Psoas muscle (tissue), 8 donors: ENCODE results near the gene JAKMIP1. TPM values are rescaled to one million over a fixed set of nuclear protein-coding genes. Genes with fewer than 3 reads are reported as not detected.

Source experiments
- ATAC-seq, 4 donors: fragments of 200-7000 bp; cut with Tn5 transposase; one replicate each; pipeline ENCODE4 v1.9.1; 2020; ENCODE audit warnings: moderate library complexity in 3 of 4, mild to moderate bottlenecking in 2 of 4
- DNase-seq, 2 donors: peaks; one replicate each; pipeline ENCODE4 v3.0.0-alpha.2; 2020
- H3K27ac ChIP-seq: fragments of 200-600 bp; one replicate; pipeline ENCODE4 v1.8.0; 2022
- H3K27me3 ChIP-seq, 3 donors: fragments of 200-600 bp in 1 of 3; one replicate each; pipeline versions ENCODE4 v1.6.1 to v1.8.0; 2013 to 2022; ENCODE audit warnings: low read length in 2 of 3, mild to moderate bottlenecking in 2 of 3, moderate library complexity in 1 of 3; ENCODE audit not compliant: insufficient read depth in 3 of 3
- H3K36me3 ChIP-seq, 2 donors: fragments of 200-600 bp in 1 of 2; one replicate each; pipeline versions ENCODE4 v1.6.1 to v1.8.0; 2013 to 2022; ENCODE audit warnings: low read depth in 1 of 2, mild to moderate bottlenecking in 1 of 2, moderate library complexity in 1 of 2; ENCODE audit not compliant: insufficient read depth in 1 of 2
- H3K4me1 ChIP-seq: fragments of 200-600 bp; one replicate; pipeline ENCODE4 v1.8.0; 2022
- H3K4me3 ChIP-seq: fragments of 200-600 bp; one replicate; pipeline ENCODE4 v1.8.0; 2022; ENCODE audit warnings: mild to moderate bottlenecking
- H3K9me3 ChIP-seq: fragments of 200-600 bp; one replicate; pipeline ENCODE4 v1.8.0; 2022
- CTCF ChIP-seq: fragments of 200-600 bp; IDR thresholded peaks from one replicate; pipeline ENCODE4 v1.8.0; 2022; ENCODE audit warnings: antibody characterized with exemption
- WGBS, 3 donors: extraction: QIAGEN DNeasy Blood & Tissue Kit; methylation state at CpG; one replicate each; pipeline versions ENCODE4 v1.1.6 to v1.1.7; 2013; 5-methylcytosine and 5-hydroxymethylcytosine counted together
- intact Hi-C, 2 donors: fragments of 100-400 bp; cut with DNase I; formaldehyde crosslinking; loops; one replicate each; pipeline versions ENCODE4 v1.11.0 to v1.14.2; 2022
- polyA plus RNA-seq, 3 donors: library from polyadenylated mRNA; stranded (reverse); fragments of 200-250 nt; gene quantifications; one replicate each; pipeline ENCODE4 v1.2.3, GENCODE V29; 2013
- total RNA-seq, 4 donors: library from RNA; stranded (reverse); fragmentation: NEBNext Ultra II Directional in 2 of 4; extraction: Animal tissue kit (Norgen Biotek cat#: 25700) in 2 of 4; gene quantifications; one replicate each; pipeline versions ENCODE4 v1.2.1 to v1.2.4, GENCODE V29; 2021 to 2023
- donor health status: healthy with polysubstance abuse.
- donor health status: DM: no; HTN: no; CAD: no; lungs with moderate emphysema.
- donor health status: Bipolar disorder and iron deficiency.
- donor health status: healthy.
- donor health status: DM: yes; HTN: yes; CAD: no.
- donor health status: DM: no; HTN: no; CAD: no.
- donor health status: DM: no; HTN: no; CAD: no.
- donor health status: DM: yes; HTN: yes; CAD: no.

The JAKMIP1 gene
- total and polyA plus RNA-seq, 7 donors: 0.04 TPM; not detected in 6

DNA sequence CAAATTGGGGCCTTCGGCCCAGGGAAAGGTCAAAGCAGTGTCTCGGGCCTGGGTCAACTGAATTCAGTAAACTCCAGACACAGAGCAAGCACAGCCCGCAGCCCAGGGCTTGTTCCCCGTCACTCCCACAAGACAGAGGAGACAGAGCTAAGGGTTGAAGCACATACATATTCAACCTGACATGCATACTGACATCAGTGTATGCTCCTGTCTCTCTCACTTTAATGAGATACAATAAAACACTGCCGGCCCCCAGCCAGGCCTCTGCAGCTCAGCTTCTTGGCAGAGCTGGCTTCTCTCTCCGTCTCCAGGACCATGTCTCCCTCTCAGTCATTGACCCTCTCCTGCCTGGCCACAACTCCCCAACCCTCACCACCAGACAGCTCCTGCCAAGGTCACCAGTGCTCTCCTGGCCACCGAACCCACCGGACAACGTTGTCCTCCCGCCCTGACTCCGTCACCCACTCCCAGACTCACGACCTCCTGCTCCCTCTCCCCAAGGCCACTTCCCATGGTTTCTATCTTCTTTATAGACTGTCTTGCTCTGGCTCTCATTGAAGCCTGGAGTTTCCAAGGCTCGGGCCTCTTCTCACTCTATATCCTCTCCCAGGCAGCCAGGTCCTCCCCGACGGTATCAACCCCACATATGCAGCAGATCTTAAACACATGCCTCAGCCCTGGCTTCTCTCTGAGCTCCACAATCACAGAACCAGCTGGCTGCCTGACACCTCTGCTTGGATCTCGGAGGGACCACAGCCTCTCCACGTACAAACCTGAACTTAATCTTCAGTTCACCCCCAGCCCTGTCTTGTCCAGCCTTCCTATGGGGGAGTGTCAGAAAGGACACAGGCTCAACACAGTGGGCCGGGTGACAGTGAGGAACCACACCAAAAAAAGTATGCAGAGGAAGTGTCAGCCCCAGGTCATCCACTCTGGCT, 114.4 kb downstream of the JAKMIP1 start:
- Histone ChIP-seq H3K9me3 (no peaks in the 10 kb centered on the region), H3K4me1 (no peaks in the 10 kb centered on the region), H3K27me3 (peaks cover 0 to 2% (median 0%) of the 10 kb centered on the region in 3 donors), H3K27ac (no peak overlapping the region), H3K36me3 (no peaks in the 10 kb centered on the region), H3K4me3 (no peak overlapping the region)
- WGBS, 3 donors: 71 to 80% (median 78%) methylated on average over 18 of the region's 18 CpGs
- intact Hi-C loops: loop anchor here in 1 of 2 donors (1.0 kb wide), 1 partner anchor 87 kb away; no protein-coding TSS in a partner anchor
- ATAC-seq: no peak
- TF ChIP-seq CTCF: no peak
- no peak for DNase-seq

DNA sequence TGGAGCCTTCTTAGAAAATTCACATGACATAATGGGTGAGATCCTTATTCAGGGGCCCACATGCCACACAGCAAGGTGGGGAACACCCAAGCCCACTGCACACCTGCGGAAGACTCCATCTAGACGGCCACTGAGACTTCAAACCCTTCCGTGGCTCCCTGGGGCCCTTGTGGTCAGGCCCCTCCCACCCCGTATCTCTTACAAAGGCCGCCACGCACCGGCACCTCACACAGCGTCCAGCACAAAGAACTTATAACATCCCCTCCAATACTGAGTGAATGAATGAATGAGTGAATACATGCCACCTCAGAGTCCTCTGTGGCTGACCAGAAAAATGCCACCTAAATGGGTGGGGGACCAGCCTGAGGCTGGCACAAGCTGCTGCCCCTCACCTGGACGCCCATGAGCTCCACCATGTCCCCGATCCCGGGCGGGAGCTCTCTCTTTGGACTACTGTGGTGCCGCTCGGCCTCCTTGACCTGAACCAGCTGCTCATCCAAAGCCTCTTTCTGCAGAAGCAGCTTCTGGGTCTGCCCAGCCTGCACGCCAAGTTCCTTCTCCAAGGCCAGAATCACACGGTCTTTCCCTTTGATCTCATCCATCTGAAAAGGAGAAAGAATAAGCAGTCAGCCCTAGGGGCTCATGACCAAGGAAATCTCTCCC, 115.2 kb downstream of the JAKMIP1 start:
- WGBS, 3 donors: 84 to 89% (median 87%) methylated on average over 16 of the region's 16 CpGs
- no peak for DNase-seq
- Histone ChIP-seq H3K27ac (no peak overlapping the region), H3K36me3 (no peaks in the 10 kb centered on the region), H3K4me3 (no peak overlapping the region), H3K27me3 (peaks cover 0 to 2% (median 0%) of the 10 kb centered on the region in 3 donors), H3K9me3 (no peaks in the 10 kb centered on the region), H3K4me1 (no peaks in the 10 kb centered on the region)
- intact Hi-C loops: no loop called here
- no peak for ATAC-seq
- no peak for TF ChIP-seq CTCF

- no peak overlapping the region for H3K4me3 ChIP-seq
- peaks cover 0 to 2% (median 0%) of the 10 kb centered on the region in 3 donors for H3K27me3 ChIP-seq
- DNase-seq (no peak), ATAC-seq (no peak)
- H3K36me3 ChIP-seq: no peaks in the 10 kb centered on the region
- WGBS, 3 donors: 60 to 73% (median 65%) methylated on average over 12 of the region's 12 CpGs
- TF ChIP-seq CTCF: no peak
- no peaks in the 10 kb centered on the region for H3K4me1 ChIP-seq
- intact Hi-C loops: no loop called here
- no peaks in the 10 kb centered on the region for H3K9me3 ChIP-seq
- no peak overlapping the region for H3K27ac ChIP-seq
Measured at GRCh38 chr4:6079965-6080364, 120.4 kb downstream of the JAKMIP1 start.

GRCh38 chr4:6078560-6078959, 121.8 kb downstream of the JAKMIP1 start:
- no peak for TF ChIP-seq CTCF
- intact Hi-C loops: no loop called here
- no peak for ATAC-seq
- H3K4me3 ChIP-seq: no peak overlapping the region
- WGBS, 3 donors: 67 to 75% (median 75%) methylated on average over 7 of the region's 7 CpGs
- no peaks in the 10 kb centered on the region for H3K9me3 ChIP-seq
- DNase-seq: no peak
- H3K27ac ChIP-seq: no peak overlapping the region
- peaks cover 0 to 1% (median 0%) of the 10 kb centered on the region in 3 donors for H3K27me3 ChIP-seq
- H3K4me1 ChIP-seq: no peaks in the 10 kb centered on the region
- H3K36me3 ChIP-seq: no peaks in the 10 kb centered on the region
